NCI-H345 (cell line): ENCODE data around the gene PRMT5.
"Not testable (repeated sequence)": the region's sequence is repeated elsewhere in the genome, so short reads cannot be mapped to it uniquely, and the experiment has no call there.

ENCODE experiments used
- DNase-seq: peaks from one replicate; lab custom pipeline; 2025; lab: John Stamatoyannopoulos, UW

Gene PRMT5

GRCh38 chr14:22929104-22929960 is at the start of gene PRMT5:
Gene PRMT5, minus strand, starts transcription at chr14:22929376. Its CDS starts 15 bp downstream, at chr14:22929361.
- peak; percentile 99 for DNase-seq

DNA sequence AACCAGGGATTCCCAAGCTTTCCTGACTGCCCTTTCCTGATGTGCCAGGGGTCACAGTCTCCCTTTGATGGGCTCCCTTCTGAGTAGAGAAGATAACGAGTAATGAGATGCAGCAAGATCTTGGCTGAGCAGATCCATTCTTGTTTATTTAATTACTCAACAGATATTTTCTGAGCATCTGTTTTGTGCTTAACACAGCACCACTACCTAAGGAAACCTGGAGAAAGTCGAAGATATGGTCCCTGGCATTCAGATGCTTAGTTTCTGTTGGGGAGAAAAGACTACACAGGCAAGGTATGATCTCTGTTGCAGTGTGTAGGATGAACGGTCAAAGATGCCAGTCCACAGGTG is 49.3 kb upstream of the PRMT5 start:
- DNase-seq = no peak

- DNase-seq = no peak
Measured at GRCh38 chr14:22977684-22978486, 48.7 kb upstream of the PRMT5 start.

- no peak for DNase-seq
Measured at GRCh38 chr14:22977434-22977683, 48.2 kb upstream of the PRMT5 start.

DNA sequence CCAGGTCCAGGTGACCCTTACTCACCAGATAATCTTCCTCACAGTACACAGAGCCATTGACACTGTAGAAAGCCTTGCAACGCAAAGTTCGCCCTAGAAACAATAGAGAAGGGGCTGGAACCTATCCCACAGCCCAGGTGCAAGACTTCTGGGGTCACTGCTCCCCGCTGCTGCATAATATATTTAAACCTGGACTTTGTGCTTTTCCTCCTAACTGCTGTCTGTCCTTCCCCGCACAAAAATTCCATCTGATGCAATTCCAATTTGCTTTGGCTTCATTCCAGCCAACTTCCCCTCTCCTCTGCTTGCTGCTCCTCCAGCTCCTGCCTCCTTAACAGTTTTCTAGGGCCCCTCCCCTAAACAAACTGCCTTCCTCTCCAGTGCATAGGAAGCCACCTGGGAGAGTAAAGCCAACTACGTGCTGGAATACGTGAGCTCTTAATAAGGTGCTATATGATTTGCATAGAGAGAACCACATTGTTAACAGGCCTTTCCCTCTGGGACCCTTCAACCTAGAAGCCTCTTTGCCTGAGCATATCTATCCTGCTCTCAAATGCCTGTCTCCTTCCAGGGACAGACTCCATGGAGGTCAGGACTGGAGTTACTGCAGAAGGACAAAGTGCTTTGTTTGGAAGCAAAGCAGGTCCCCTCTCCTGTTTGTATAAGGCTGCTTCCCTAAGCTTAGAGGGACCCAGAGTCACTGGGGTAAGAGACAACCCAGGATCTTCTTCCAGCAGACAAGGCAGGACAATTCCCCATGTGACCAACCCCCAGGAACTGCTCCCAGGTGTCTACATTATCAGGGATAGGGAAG is 47.7 kb upstream of the PRMT5 start:
- no peak for DNase-seq

GRCh38 chr14:22974530-22975313 is 45.5 kb upstream of the PRMT5 start:
- no peak for DNase-seq

DNA sequence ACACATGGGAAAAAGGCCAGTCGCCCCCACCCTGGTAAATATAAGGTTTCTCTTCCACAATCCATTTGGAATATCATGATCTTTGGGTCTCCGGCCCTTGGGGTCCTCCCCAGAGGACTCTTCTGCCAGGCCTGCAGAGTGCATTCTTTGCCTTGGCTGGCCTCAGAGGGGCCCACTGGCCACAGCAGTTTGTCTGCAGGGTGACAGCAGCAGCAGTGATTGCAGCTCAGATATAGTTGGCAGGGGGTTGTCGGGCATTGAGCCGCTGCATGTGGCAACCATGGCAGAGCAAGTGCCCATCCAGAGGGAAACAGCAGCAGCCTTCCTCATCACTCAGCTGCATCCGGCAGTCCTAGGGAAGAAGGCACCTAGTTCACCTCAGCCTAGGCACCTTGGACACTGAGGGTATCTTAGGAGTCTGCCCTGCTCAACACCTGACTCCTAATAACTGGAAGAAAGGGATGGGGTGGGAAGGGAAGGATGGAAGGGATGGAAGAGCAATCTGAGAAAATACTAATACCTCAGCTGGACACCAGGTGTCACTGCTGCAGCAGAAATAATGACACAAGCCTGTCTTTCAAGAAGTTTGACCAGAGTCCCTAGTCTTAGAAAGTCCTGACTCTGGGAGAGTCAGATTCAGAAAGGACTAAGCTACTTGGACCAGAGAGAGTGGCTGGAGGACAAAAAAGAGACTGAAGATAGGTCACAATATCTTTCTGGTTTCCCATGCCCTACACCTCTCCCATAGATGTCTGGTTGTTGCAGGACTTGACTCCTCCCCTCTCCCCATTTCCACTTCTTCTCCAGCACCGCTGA is 44.2 kb upstream of the PRMT5 start:
- DNase-seq = peak; percentile 16

GRCh38 chr14:22972313-22972930 is 43.2 kb upstream of the PRMT5 start:
- no peak for DNase-seq

- no peak for DNase-seq
Measured at GRCh38 chr14:22971152-22971551, 42.0 kb upstream of the PRMT5 start.

DNA sequence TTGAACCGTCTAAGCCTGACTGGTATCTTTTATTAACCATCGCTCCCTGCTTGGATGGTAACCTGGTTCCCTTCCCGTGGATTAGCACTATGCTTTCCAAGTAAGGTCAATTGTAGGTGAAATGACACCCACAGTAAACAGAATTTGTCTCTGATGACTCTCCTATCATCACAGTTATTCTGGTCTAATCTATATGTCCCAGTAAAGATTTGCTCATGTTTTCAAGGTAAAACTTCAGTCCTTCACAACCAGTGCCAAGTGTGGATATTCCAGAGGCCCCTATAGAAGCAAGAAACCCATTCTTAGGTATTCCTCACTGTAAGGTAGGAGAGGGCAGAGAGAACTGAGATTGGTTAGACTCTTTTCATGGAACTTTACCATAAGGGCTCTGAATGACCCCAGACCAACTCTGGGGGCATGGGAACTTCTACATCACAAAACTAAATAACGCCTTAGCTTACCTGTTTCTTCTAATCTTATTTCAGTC is 37.6 kb upstream of the PRMT5 start:
- DNase-seq = no peak

GRCh38 chr14:22965916-22966782 is 37.0 kb upstream of the PRMT5 start:
- not testable (repeated sequence) for DNase-seq

GRCh38 chr14:22962061-22962676 is 33.0 kb upstream of the PRMT5 start:
- DNase-seq = no peak

DNA sequence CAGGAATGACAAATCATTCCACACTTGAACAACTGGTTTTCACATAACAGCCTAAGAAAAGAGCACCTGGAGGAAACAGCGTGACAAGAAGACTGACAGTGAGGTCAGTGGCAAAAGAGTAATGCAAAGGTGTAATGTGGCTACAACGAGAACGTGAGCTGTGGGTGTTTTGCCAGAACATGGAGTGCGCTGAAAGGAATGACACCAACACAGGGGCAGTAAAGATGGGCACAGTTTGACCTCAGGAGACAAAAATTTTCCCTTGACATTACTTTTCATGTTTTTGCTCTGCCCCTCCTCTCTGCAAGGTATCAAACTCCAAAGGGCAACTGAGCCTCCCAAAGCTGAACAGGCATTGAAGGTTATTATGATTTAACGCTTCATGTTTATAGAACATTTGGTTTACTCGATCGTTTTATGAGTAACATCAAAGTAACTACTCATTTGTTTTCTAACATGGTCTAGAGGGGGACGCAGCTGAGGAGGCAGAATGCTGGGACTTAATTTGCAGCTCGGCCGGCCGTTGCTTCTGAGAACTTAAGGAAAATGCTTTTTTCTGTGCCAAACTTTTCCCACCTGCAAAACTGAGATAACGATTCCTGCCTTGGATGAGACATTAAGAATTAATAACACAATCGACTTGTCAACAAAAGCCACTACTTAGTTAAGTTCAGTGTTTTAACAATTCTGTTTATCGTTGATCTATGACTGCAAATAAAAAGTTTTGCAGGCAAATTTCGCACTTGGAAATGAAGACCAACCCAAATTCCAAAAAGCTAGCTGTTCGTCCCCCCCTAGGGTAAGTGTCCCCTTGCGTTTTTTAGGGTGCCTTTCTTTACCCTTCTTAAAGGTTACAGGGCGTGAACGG is 26.8 kb upstream of the PRMT5 start:
- no peak for DNase-seq

DNA sequence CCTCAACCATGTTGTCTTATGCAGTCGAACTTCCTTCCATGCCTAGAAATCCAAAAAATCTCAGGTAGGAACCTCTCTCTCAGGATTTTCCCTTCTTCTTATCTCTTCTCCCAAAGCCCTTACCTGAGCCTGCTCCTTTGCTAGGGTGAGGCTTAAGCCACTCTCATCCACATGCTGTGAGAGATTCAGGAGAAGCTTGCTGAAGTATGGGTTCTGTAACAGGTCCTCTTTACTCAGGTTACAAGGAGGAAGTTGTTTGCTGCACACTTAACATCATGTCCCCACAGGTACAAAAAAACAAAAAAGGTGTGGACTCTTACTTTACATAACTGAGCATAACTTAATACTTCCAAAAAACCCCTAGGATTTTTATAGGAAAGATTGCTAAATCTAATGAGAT is 23.2 kb upstream of the PRMT5 start:
- DNase-seq = no peak

GRCh38 chr14:22951795-22952194 is 22.6 kb upstream of the PRMT5 start:
- DNase-seq = not testable (repeated sequence)

DNA sequence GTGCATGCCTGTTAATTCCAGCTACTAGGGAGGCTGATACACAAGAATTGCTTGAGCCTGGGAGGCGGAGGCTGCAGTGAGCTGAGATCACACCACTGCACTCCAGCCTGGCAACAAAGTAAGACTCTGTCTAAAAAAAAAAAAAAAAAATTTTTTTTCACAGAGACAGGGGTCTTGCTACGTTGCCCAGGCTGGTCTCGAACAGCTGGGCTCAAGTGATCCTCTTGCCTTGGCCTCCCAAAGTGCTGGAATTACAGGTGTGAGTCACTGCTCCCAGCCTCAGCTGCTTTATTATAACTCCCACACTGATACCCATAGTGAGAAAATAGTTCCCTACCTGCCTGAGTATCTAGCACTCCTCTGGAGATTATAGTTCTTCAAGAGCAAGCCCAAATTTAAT is 16.5 kb upstream of the PRMT5 start:
- no peak for DNase-seq

- DNase-seq = no peak
Measured at GRCh38 chr14:22939684-22940083, 10.5 kb upstream of the PRMT5 start.

GRCh38 chr14:22935156-22935555 is 6.0 kb upstream of the PRMT5 start:
- no peak for DNase-seq
